GM23338 (cell line): Measurements from ENCODE around the gene MLX. TPM values are rescaled to one million over a fixed set of nuclear protein-coding genes. Genes with fewer than 3 reads are reported as not detected.
A peak's percentile ranks its signal among the peaks of the same experiment; 100 is the strongest.

Experiments used
- ATAC-seq: fragments of 200-7000 bp; cut with Tn5 transposase; 3 replicates; pipeline ENCODE4 v1.9.1; 2020
- DNase-seq: peaks from one replicate; pipeline ENCODE4 v3.0.0-alpha.2; 2015; ENCODE audit warnings: low spot score
- H2AFZ ChIP-seq: fragments of 200-600 bp; sonication (generic); 2 replicates; pipeline ENCODE4 v1.8.0; 2016; ENCODE audit warnings: antibody characterized with exemption, mild to moderate bottlenecking, moderate library complexity
- H3F3A ChIP-seq: fragments of 200-600 bp; sonication (generic); replicated peaks from 2 replicates; pipeline ENCODE4 v1.8.0; 2017; ENCODE audit warnings: antibody characterized with exemption, mixed run types, low read depth
- H3K27ac ChIP-seq: fragments of 200-600 bp; sonication (generic); 2 replicates; pipeline ENCODE4 v1.6.1; 2016; ENCODE audit warnings: low read depth
- H3K27me3 ChIP-seq: fragments of 200-600 bp; sonication (generic); 2 replicates; pipeline ENCODE4 v1.8.0; 2016; ENCODE audit warnings: mild to moderate bottlenecking, mixed run types, moderate library complexity; ENCODE audit not compliant: insufficient read depth
- H3K36me3 ChIP-seq: fragments of 200-600 bp; sonication (generic); 2 replicates; pipeline ENCODE4 v1.8.0; 2016; ENCODE audit warnings: mild to moderate bottlenecking; ENCODE audit not compliant: insufficient read depth
- H3K4me1 ChIP-seq: fragments of 200-600 bp; sonication (generic); 2 replicates; pipeline ENCODE4 v1.8.0; 2016; ENCODE audit warnings: mild to moderate bottlenecking, moderate library complexity; ENCODE audit not compliant: insufficient read depth
- H3K4me2 ChIP-seq: fragments of 200-600 bp; sonication (generic); 2 replicates; pipeline ENCODE4 v1.7.1; 2017; ENCODE audit warnings: mixed run types
- H3K4me3 ChIP-seq: fragments of 200-600 bp; sonication (generic); 2 replicates; pipeline ENCODE4 v1.6.1; 2016; ENCODE audit warnings: mixed run types
- H3K79me2 ChIP-seq: fragments of 200-600 bp; sonication (generic); replicated peaks from 2 replicates; pipeline ENCODE4 v1.8.0; 2017; ENCODE audit warnings: mild to moderate bottlenecking; ENCODE audit not compliant: insufficient read depth
- H3K9me2 ChIP-seq: fragments of 200-600 bp; sonication (generic); 2 replicates; pipeline ENCODE4 v1.8.0; 2017; ENCODE audit not compliant: insufficient read depth
- H4K20me1 ChIP-seq: fragments of 200-600 bp; sonication (generic); replicated peaks from 2 replicates; pipeline ENCODE4 v1.8.0; 2017; ENCODE audit warnings: mild to moderate bottlenecking; ENCODE audit not compliant: insufficient read depth
- H3K27ac Mint-ChIP-seq: 2 replicates; pipeline ENCODE4 v1.8.0; 2020; ENCODE audit warnings: inconsistent platforms, mild to moderate bottlenecking, moderate library complexity, mixed read lengths
- H3K27me3 Mint-ChIP-seq: 3 replicates; pipeline ENCODE4 v1.8.0; 2022; ENCODE audit warnings: low read depth, mild to moderate bottlenecking, moderate library complexity, mixed read lengths, inconsistent platforms; ENCODE audit not compliant: insufficient read depth, poor library complexity
- H3K36me3 Mint-ChIP-seq: 3 replicates; pipeline ENCODE4 v1.8.0; 2021; ENCODE audit warnings: low read depth, mild to moderate bottlenecking, inconsistent platforms, moderate library complexity, mixed read lengths
- H3K4me1 Mint-ChIP-seq: 3 replicates; pipeline ENCODE4 v1.8.0; 2020; ENCODE audit warnings: mild to moderate bottlenecking, inconsistent platforms, mixed read lengths
- H3K4me3 Mint-ChIP-seq: 3 replicates; pipeline ENCODE4 v1.8.0; 2021; ENCODE audit warnings: moderate library complexity, mild to moderate bottlenecking, inconsistent platforms, mixed read lengths
- H3K9me3 Mint-ChIP-seq: 3 replicates; pipeline ENCODE4 v1.8.0; 2020; ENCODE audit warnings: moderate library complexity, mild to moderate bottlenecking, inconsistent platforms, mixed read lengths
- JUNB ChIP-seq: IDR thresholded peaks from one replicate; pipeline ENCODE4 v1.6.1; 2016; ENCODE audit warnings: antibody characterized with exemption; ENCODE audit not compliant: unreplicated experiment
- POLR2AphosphoS5 ChIP-seq: IDR thresholded peaks from 2 replicates; pipeline ENCODE4 v1.6.1; 2016; ENCODE audit warnings: antibody characterized with exemption, low read depth
- STAT1 ChIP-seq: IDR thresholded peaks from one replicate; pipeline ENCODE4 v1.6.1; 2016; ENCODE audit warnings: antibody characterized with exemption; ENCODE audit not compliant: unreplicated experiment
- ZNF114 ChIP-seq: fragments of 250-450 bp; sonication (Bioruptor Pico); IDR thresholded peaks from 2 replicates; pipeline ENCODE4 v1.5.0; 2020; ENCODE audit warnings: mild to moderate bottlenecking, moderate library complexity
- ZNF331 ChIP-seq: fragments of 250-450 bp; sonication (Bioruptor Pico); IDR thresholded peaks from 2 replicates; pipeline ENCODE4 v1.5.0; 2020; ENCODE audit warnings: low read depth, mild to moderate bottlenecking, moderate library complexity
- ZNF462 ChIP-seq: fragments of 250-450 bp; sonication (Bioruptor Pico); IDR thresholded peaks from 2 replicates; pipeline ENCODE4 v1.5.0; 2020; ENCODE audit warnings: mild to moderate bottlenecking, moderate library complexity
- polyA plus RNA-seq: library from polyadenylated mRNA; unstranded; fragments of >200 nt; fragmentation: Nextera tagmentation; extraction: Ambion mirVana; gene quantifications from 2 replicates; pipeline ENCODE4 v1.2.1, GENCODE V29; 2016
- total RNA-seq: library from RNA; depleted of rRNA; stranded (reverse); fragments of >200 nt; shearing (Covaris generic); gene quantifications from 2 replicates; pipeline ENCODE4 v1.2.3, GENCODE V29; 2014

MLX gene
- total and polyA plus RNA-seq, 2 experiments from 2014 or later, result 33.2 to 34.1 TPM

DNA sequence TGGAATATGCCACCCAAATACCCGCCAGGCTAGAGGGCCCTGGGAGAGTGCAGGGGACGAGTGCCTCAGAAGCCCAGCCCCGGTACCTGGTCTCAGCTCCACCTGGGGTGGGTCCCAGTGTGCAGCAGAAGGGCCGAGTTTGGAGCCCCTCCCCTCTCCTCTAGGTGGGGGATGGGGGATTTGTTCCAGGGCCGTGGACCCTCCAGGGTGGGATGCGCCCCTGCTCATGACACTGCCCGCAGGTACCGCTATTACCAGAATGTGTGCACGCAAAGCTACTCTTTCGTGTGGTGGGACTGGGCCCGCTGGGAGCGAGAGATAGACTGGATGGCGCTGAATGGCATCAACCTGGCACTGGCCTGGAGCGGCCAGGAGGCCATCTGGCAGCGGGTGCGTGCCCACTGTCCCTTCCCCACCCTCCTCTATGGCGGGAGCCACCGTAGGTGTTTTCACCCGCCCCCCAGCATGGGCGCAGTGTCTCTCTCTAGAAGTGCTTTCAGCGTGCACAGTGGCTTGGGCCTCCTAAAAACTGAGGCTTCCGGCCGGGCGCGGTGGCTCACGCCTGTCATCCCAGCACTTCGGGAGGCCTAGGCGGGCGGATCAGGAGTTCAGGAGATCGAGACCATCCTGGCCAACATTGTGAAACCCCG is 29.6 kb upstream of the MLX start:
- Histone ChIP-seq H3K27ac (peak overlapping the region; percentile 66; the same call in 1 of the 2 replicates), H3K4me1 (peaks cover 18% of the 10 kb centered on the region), H3K79me2 (no peaks in the 10 kb centered on the region), H2AFZ (no peak overlapping the region), H3K27me3 (peaks cover 19% of the 10 kb centered on the region), H3K9me2 (no peaks in the 10 kb centered on the region), H3K36me3 (no peaks in the 10 kb centered on the region), H3F3A (peaks cover 19% of the 10 kb centered on the region; the same call in 1 of the 2 replicates), H4K20me1 (no peaks in the 10 kb centered on the region), H3K4me2 (peak overlapping the region; percentile 95), H3K4me3 (peak overlapping the region; percentile 68)
- Mint-ChIP-seq H3K4me3 (peak overlapping the region; percentile 83), H3K27me3 (peaks cover 12% of the 10 kb centered on the region), H3K36me3 (peaks cover 22% of the 10 kb centered on the region), H3K4me1 (peaks cover 18% of the 10 kb centered on the region), H3K9me3 (no peaks in the 10 kb centered on the region; the same call in 2 of the 3 replicates), H3K27ac (no peak overlapping the region)
- no peak for TF ChIP-seq ZNF462 (CRISPR knock-in tag)
- TF ChIP-seq ZNF331 (CRISPR knock-in tag), result no peak
- TF ChIP-seq POLR2AphosphoS5, result no peak
- TF ChIP-seq JUNB, result no peak
- no peak for TF ChIP-seq ZNF114 (CRISPR knock-in tag)
- TF ChIP-seq STAT1, result no peak
- ATAC-seq, result peak; percentile 14
- DNase-seq, result no peak
